ENCODE data around the gene LRRC25. TPM values are rescaled to one million over a fixed set of nuclear protein-coding genes. Genes with fewer than 3 reads are reported as not detected.

Gene LRRC25
- total RNA-seq, 1 donor from 2014 or later = 8.2 TPM

Small RNA genes lying within 50 kb of the gene (microRNA-seq; reads per million reads assigned to microRNA genes)
- gene MIR3189 = not detected

Other genes starting within 250 kb of the LRRC25 start
- gene PIK3R2, start 244.5 kb downstream of the LRRC25 start, total RNA-seq = 19.5 TPM
- 82.2 TPM for gene IFI30, start 223.8 kb downstream of the LRRC25 start, total RNA-seq
- gene MPV17L2, start 204.4 kb downstream of the LRRC25 start, total RNA-seq = 9.2 TPM
- 2.9 TPM for gene RAB3A, start 193.6 kb downstream of the LRRC25 start, total RNA-seq
- 2.1 TPM for gene PDE4C, start 171.2 kb downstream of the LRRC25 start, total RNA-seq
- gene IQCN, start 123.2 kb downstream of the LRRC25 start, total RNA-seq = 12.7 TPM
- gene JUND, start 116.0 kb downstream of the LRRC25 start, total RNA-seq = 298 TPM
- gene LSM4, start 74.5 kb downstream of the LRRC25 start, total RNA-seq = 45.7 TPM
- gene PGPEP1, start 57.0 kb downstream of the LRRC25 start, total RNA-seq = 49.6 TPM
- 8.3 TPM for gene GDF15, start 11.5 kb downstream of the LRRC25 start, total RNA-seq
- gene SSBP4, start 21.8 kb upstream of the LRRC25 start, total RNA-seq = 82.5 TPM
- 112 TPM for gene ISYNA1, start 40.5 kb upstream of the LRRC25 start, total RNA-seq
- 28.9 TPM for gene ELL, start 124.4 kb upstream of the LRRC25 start, total RNA-seq
- gene FKBP8, start 146.0 kb upstream of the LRRC25 start, total RNA-seq = 296 TPM
- 97.2 TPM for gene KXD1, start 160.2 kb upstream of the LRRC25 start, total RNA-seq
- gene UBA52, start 174.2 kb upstream of the LRRC25 start, total RNA-seq = 779 TPM
- 58.1 TPM for gene REX1BD, start 191.2 kb upstream of the LRRC25 start, total RNA-seq
- 4.5 TPM for gene CRLF1, start 209.2 kb upstream of the LRRC25 start, total RNA-seq
- gene TMEM59L, start 215.2 kb upstream of the LRRC25 start, total RNA-seq = 1.2 TPM
- 26.1 TPM for gene KLHL26, start 239.4 kb upstream of the LRRC25 start, total RNA-seq

Data from sciatic nerve (tissue), 1 donor.